Measurements from ENCODE around the gene DXO.

DXO gene

GRCh38 chr6:31927242-31927862, 44.6 kb downstream of the DXO start, which contains the start of gene C2:
Gene C2, plus strand, starts transcription at chr6:31927717. Its CDS starts 36 bp downstream, at chr6:31927753.
- no peak for DNase-seq

- DNase-seq: no peak
Observed at GRCh38 chr6:31922942-31923341, 49.0 kb downstream of the DXO start.

GRCh38 chr6:31920811-31921210, 51.1 kb downstream of the DXO start:
- no peak for DNase-seq

All from fibroblast of skin of back (primary cell).